NT2/D1 (cell line): ENCODE measurements around the gene CTSZ.
"Not testable (repeated sequence)": the region's sequence is repeated elsewhere in the genome, so short reads cannot be mapped to it uniquely, and the experiment has no call there.

Experiments
- DNase-seq: peaks from one replicate; pipeline ENCODE4 v3.0.0-alpha.2; 2011; ENCODE audit warnings: low read depth, low spot score
- H3K27me3 ChIP-seq: 2 replicates; pipeline ENCODE4 v1.6.0; 2011; ENCODE audit warnings: mild to moderate bottlenecking; ENCODE audit not compliant: insufficient read length, insufficient read depth
- H3K36me3 ChIP-seq: 2 replicates; pipeline ENCODE4 v1.6.1; 2011; ENCODE audit warnings: mild to moderate bottlenecking, low read length, mixed read lengths; ENCODE audit not compliant: insufficient read depth, insufficient read length
- H3K4me1 ChIP-seq: 2 replicates; pipeline ENCODE4 v1.5.1; 2011; ENCODE audit not compliant: insufficient read depth, insufficient read length
- H3K4me3 ChIP-seq: 2 replicates; pipeline ENCODE4 v1.5.1; 2011; ENCODE audit warnings: low read depth; ENCODE audit not compliant: insufficient read length
- H3K9ac ChIP-seq: 2 replicates; pipeline ENCODE4 v1.6.0; 2011; ENCODE audit warnings: low read depth; ENCODE audit not compliant: insufficient read length
- H3K9me3 ChIP-seq: 2 replicates; pipeline ENCODE4 v1.5.1; 2011; ENCODE audit warnings: mild to moderate bottlenecking, low read length; ENCODE audit not compliant: insufficient read depth
- SUZ12 ChIP-seq: IDR thresholded peaks from 2 replicates; pipeline ENCODE4 v1.6.1; 2011; ENCODE audit not compliant: insufficient read length, insufficient read depth; ENCODE audit errors: extremely low read depth
- YY1 ChIP-seq: IDR thresholded peaks from 2 replicates; pipeline ENCODE4 v1.6.1; 2011; ENCODE audit not compliant: insufficient read length, insufficient read depth
- ZNF274 ChIP-seq: IDR thresholded peaks from 2 replicates; pipeline ENCODE4 v1.6.1; 2011; ENCODE audit warnings: mild to moderate bottlenecking, low read depth, low read length

CTSZ gene

GRCh38 chr20:59044796-59045195, 37.7 kb upstream of the CTSZ start:
- H3K4me3 ChIP-seq, result no peak overlapping the region
- no peaks in the 10 kb centered on the region for H3K9me3 ChIP-seq
- no peak for DNase-seq

DNA sequence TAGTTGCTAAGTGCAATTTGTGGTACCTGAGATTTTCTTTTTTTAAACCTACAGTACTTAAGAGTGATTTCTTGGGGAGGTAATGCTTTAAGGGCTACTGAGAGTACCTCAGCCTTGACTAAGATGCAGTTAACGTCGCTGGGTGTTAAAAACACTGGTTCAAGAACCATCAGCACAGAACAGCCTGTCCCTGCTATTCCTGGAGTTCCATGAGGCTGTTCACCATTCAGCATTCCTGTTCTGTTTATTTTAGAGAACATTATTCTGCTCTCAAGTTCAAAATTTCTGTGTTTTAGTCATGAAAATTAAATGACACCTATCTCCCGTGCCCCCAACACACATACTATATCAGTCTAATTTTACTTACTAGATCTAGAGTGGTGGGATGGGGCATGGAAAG, 37.2 kb upstream of the CTSZ start:
- Histone ChIP-seq H3K4me1 (peaks cover 4% of the 10 kb centered on the region), H3K36me3 (peaks cover 19% of the 10 kb centered on the region), H3K9me3 (no peaks in the 10 kb centered on the region), H3K9ac (no peak overlapping the region), H3K27me3 (peaks cover under 1% of the 10 kb centered on the region), H3K4me3 (no peak overlapping the region)
- TF ChIP-seq ZNF274 (no peak), SUZ12 (no peak), YY1 (no peak)
- DNase-seq, result no peak

More at GRCh38 chr20:59044796-59045195, 37.7 kb upstream of the CTSZ start:
- TF ChIP-seq ZNF274, result no peak
- no peak for TF ChIP-seq YY1
- TF ChIP-seq SUZ12, result no peak
- H3K9ac ChIP-seq, result no peak overlapping the region
- peaks cover 17% of the 10 kb centered on the region for H3K36me3 ChIP-seq
- H3K4me1 ChIP-seq, result peaks cover 4% of the 10 kb centered on the region
- peaks cover 6% of the 10 kb centered on the region for H3K27me3 ChIP-seq

DNA sequence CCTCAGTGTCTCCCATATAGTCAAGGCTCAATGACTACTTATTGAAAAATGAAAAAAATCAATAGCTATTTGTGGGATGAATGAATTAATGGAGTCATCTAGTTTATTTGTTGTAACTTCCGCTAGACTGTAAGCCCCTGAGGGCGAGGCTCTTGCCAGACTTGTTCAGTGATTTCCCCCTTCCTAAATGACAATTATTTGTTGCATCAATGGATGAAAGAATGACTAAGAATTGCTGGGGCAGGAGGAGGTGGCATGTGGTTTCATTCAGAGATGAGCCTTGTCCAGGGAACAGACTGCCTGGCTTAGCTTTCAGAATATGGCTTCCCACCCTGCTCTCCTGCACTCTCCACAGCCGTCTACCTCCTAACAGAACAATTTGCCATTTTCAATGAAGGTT, 36.6 kb upstream of the CTSZ start:
- Histone ChIP-seq H3K36me3 (peaks cover 25% of the 10 kb centered on the region), H3K27me3 (no peaks in the 10 kb centered on the region), H3K9me3 (no peaks in the 10 kb centered on the region), H3K9ac (peak overlapping the region; percentile 72), H3K4me1 (peaks cover 4% of the 10 kb centered on the region), H3K4me3 (no peak overlapping the region)
- TF ChIP-seq SUZ12 (no peak), YY1 (no peak), ZNF274 (no peak)
- DNase-seq, result no peak

DNA sequence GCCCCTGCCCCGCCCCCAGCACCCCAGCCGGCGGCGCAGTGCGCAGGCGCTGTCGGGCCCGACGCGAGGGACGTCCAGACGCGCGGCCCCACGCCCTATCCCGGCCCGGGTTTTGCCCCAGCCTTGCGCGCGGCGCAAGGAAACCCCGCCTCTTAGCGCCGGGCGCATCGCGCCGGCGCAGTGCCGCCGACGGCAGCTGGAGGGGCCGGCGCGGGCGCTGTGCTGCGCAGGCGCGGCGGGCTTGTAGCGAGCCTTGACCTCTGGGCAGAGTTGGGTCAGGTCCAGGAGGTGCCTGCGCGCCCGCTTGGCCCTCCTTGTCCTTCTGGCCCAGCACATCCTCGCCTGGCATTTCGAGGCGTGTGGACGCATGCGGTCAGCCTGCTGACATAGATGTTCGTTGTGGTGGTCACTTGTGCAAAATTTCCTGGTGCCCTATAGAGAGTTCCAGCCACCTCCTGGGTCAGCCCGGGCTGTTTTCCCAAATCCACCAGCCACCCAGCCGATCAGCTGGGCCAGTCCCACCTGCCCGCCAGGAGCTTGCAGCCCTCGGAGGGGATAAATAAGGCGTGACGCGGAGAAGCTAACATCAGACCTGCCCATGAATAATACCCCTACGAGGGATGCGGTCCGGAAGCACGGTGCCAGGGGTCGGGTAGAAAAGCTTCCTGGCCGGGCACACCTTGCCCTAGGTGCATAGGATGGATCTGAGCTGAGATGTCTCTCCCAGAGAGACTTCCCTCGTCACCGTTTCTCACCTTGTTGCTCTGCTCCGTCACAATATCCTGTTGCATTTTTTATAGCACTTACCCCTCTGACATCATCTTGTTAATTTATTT, 36.0 kb upstream of the CTSZ start:
- peak; percentile 81 for DNase-seq
- H3K4me3 ChIP-seq, result peak overlapping the region; percentile 83
- no peaks in the 10 kb centered on the region for H3K27me3 ChIP-seq
- H3K4me1 ChIP-seq, result peaks cover 4% of the 10 kb centered on the region
- peak overlapping the region; percentile 72 for H3K9ac ChIP-seq
- no peak for TF ChIP-seq ZNF274
- TF ChIP-seq YY1, result no peak
- no peak for TF ChIP-seq SUZ12
- H3K9me3 ChIP-seq, result no peaks in the 10 kb centered on the region
- H3K36me3 ChIP-seq, result peaks cover 30% of the 10 kb centered on the region

- H3K9ac ChIP-seq, result peak within 1 kb of the TSS; percentile 72
- peaks cover 4% of the 10 kb centered on the region for H3K4me1 ChIP-seq
- no peak for DNase-seq
- no peak for TF ChIP-seq YY1
- TF ChIP-seq SUZ12, result no peak
- no peaks in the 10 kb centered on the region for H3K27me3 ChIP-seq
- no peaks in the 10 kb centered on the region for H3K9me3 ChIP-seq
- peak within 1 kb of the TSS; percentile 83 for H3K4me3 ChIP-seq
- peaks cover 37% of the 10 kb centered on the region for H3K36me3 ChIP-seq
Observed at GRCh38 chr20:59042151-59042795, 35.2 kb upstream of the CTSZ start, which contains the start of gene PRELID3B. Gene PRELID3B (minus strand): TSS chr20:59042786. CDS start chr20:59042730, 56 bp downstream.

DNA sequence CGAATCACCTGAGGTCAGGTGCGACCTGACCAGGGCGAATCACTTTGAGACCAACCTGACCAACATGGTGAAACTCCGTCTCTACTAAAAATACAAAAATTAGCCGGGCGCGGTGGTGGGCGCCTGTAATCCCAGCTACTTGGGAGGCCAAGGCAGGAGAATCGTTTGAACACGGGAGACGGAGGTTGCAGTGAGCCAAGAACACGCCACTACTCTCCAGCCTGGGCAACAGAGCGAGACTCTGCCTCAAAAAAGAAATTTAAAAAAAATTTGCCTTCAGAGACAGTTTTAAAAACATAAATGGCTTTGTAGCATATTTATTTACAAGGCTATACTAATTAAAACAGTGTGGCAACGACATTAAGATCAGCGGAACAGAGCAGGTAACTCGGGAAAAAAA, 34.4 kb upstream of the CTSZ start:
- not testable (repeated sequence) for H3K9me3 ChIP-seq, H3K4me1 ChIP-seq, H3K9ac ChIP-seq, H3K27me3 ChIP-seq, DNase-seq
- H3K36me3 ChIP-seq, result peaks cover 45% of the 10 kb centered on the region
- peak overlapping the region; percentile 83 for H3K4me3 ChIP-seq

GRCh38 chr20:59040667-59041066, 33.6 kb upstream of the CTSZ start:
- Histone ChIP-seq H3K9ac (no peak overlapping the region), H3K4me3 (no peak overlapping the region), H3K9me3 (no peaks in the 10 kb centered on the region), H3K27me3 (no peaks in the 10 kb centered on the region), H3K4me1 (peaks cover 4% of the 10 kb centered on the region), H3K36me3 (peaks cover 53% of the 10 kb centered on the region)
- TF ChIP-seq ZNF274 (no peak), YY1 (no peak), SUZ12 (no peak)
- DNase-seq, result no peak
